NOMO-1 treated with DMSO at 0.1 percent for 48 hours (cell line): ENCODE data around the gene CNKSR3.

Source experiments
- DNase-seq: peaks from one replicate; lab custom pipeline; 2025; ENCODE audit not compliant: unreplicated experiment; lab: John Stamatoyannopoulos, UW

The CNKSR3 gene

DNA sequence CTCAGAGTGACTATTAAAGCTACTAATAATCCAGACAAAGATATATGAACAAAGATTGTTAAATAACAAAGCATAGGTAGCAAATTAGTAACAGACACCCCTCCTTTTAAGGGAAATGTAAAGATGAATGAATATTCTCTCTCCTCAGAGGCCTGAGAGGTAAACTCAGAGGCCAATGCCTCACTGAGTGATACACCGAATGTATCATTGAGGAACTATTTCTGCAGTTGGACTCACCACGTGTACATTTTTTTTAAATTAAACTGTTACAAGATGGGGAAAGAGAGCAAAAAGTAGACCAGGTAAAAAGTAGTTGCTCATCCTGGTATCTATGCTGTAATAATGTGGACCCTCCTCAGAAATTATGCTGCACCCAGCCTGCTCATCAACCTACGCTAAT is 81.6 kb downstream of the CNKSR3 start:
- DNase-seq, result no peak

DNA sequence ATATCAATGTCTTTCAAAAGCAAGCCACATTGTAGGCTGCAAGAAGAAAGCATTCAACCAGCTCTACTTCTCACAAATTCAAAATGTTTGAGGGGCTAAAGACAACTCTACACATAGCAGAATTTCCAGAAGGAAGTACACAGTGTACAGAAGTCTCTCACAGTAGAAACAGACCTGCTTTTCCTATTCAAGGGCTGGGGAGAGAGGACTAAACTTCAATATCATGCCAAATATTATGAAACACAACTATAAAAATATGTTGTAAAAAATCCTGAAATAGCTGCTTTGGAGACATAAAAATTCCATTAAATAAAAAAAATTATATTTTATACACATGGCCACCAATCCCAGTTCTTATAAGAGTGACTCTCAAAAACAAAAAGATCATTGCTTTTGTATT is 83.0 kb downstream of the CNKSR3 start:
- DNase-seq, result no peak

DNA sequence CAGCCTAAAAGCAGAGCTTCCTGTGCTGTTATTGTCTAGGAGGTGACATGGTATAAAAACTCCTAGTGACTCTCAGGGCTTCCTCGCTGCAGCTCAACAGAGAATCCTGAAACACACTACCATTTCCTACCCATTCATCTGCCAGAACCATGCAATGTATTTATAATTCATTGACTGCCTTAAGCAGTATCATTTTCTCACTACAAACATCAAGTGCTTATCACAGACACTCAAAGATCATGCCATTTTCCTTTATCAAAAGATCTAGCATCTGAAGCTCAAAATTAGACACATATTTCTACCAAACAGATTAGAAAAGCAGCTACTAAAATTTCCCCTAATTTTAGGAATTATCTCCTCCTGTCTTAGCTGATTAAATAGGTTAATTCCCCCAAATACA is 83.5 kb downstream of the CNKSR3 start:
- DNase-seq, result no peak

DNA sequence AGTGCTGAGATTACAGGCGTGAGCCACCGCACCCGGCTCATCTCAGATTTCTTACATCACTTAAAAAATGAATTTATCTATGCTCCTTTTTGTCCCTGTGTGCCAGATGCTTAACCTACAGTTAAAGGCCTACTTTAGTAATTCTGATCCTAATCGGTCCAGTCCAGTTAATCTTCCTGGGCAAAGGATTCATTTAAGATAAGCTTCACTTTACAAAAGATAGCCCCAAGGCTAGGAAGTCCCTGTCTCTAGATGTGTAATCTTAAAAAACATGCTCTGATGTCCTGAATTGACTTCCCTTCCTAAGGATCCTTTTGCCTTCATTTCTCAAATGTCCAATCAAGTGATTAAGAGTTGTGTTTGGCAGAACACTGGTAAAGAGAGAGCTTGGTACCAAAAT is 85.5 kb downstream of the CNKSR3 start:
- DNase-seq, result no peak

DNA sequence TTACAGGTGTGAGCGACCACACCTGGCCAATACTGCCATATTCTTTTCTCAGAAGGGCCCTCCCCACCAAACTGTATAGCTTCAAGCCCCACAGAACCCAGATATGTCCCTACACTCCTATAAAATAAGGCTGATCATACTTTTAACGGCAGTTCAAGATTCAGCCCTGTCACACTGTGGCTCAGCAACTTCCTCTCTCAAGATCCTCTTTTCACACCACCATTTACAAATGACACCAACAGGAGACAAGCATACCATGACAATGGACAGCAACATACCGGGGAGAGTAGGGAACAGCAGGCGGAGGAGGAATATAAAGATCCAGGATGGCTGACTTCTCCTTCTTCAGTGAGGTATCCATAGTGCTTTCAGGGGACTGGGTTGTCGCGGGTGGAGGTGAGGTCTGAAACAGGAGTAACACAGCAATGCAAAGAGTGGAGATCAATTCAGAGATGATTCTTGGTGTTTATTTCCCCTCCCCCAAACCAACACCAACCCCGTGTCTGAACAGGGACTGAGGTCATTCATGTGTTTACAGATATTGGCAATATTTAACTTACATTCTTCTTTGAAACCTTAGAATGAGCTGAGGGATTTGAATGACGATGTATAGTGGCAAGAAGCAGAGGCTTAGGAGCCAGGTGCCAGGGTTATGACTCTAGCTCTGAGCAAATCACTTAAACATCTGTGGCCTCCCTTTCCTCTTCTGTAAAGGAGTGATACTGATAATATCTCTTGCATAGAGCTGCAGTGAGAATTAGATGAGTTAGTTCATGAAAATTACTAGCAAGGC is 96.3 kb downstream of the CNKSR3 start:
- peak; percentile 81 for DNase-seq

DNA sequence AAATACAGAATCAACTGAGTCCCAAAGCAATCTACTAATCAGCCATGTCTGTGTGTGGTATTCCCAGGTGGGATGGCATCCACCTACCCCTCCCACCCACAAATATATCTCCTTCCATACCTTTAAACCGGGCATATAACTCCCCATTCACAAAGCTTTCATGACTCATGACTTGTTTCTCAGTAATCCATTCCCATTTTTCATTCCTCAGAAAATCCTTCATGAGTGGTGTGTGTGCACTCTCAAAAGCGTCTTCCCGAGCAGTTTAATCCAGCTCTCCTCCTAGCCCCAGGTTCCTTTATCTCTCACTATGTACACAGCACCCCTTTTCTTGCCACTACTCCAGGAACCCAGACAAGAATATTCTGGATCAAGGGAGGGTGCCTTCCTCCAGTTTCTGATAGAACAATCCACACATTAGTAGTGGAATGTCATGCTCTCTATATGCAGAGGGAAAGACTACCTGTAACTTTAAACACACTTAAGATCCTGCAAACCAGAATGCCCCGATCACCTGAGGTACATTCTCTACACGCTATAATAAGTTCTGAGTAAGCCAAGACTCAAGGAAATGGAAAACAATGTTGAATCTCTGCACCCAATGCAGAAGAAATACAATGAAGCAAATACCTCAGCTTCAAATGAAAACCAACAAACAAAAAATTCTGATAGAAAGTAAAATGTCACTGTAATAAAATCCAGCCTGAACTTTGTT is 98.2 kb downstream of the CNKSR3 start:
- no peak for DNase-seq

DNA sequence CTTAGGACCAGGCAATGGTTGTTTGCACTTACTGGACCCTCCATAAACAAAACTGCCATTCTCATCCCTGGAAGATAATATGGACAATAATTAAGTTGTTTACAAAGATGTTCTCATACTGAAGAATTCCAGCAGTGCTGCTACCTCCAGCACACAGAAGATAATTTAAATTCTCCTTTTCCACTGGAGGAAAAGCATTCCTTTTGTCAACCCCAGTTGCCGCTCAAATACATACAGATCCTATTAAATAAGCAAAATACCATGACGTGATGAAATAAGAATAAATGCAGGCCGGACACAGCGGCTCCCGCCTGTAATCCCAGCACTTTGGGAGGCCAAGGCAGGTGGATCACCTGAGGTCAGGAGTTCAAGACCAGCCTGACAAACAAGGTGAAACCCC is 99.4 kb downstream of the CNKSR3 start:
- DNase-seq, result no peak

DNA sequence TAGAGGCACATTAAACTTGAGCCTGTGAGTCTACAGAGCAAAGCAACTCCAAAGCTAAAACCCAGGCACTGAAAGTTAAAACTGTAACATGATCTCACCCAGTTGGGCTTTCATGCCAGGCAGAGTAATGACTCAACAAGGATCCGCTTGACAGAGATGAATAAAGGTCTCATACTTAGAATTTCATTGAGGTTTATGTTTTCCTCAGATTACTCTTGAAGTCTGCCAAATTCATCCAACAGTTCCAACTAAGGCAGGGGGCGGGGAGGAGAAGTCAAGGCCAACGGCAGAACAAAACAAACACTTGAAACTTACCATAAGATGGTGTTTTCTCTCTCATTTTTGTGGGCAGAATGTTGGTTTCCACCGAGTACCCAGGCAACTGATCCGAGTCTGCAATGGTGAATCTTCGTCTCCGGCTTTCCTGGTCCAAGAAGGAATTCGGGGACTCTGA is 99.8 kb downstream of the CNKSR3 start:
- DNase-seq, result no peak

DNA sequence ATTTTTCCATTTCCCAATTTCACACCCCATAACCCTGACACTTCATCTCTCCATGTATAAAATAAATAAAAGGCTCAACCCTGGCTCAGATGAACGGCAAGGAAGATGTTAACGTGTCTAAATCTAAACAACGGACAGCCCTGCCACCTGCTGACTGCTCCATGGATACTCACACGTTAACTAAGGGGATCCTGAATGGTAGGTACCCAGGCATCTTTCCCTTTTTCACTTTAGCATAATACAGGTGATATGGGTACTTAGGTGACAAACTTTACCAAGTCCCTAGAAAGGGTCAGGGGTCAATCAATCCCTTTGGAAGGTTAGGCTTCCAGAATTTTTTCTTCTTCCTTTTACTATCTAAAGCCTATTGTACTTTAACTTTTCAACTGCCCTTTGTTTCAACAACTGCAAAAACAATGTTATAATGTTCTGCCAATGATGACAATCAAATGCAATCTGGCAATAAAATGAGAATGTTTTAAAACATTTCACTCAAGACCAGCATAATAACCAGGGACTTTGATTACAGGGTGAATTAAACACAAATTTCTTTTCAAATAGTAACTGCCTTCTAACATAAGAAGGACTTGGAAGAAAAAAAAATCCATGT is 101.5 kb downstream of the CNKSR3 start:
- peak; percentile 44 for DNase-seq

DNA sequence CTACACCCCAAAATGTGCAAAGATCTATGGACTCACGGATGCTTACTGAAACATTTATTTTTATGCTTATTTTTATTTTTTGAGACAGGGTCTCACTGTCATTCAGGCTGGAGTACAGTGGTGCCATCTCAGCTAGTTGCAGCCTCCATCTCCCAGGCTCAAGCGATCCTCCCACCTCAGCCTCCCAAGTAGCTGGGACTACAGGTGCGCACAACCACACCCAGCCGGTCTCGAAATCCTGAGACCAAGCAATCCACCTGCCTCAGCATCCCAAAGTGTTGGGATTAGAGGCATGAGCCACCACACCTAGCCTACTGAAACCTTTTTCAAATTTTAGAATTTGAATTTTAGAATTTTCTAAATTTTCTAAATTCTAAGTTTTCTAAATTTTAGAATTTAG is 103.0 kb downstream of the CNKSR3 start:
- no peak for DNase-seq

DNA sequence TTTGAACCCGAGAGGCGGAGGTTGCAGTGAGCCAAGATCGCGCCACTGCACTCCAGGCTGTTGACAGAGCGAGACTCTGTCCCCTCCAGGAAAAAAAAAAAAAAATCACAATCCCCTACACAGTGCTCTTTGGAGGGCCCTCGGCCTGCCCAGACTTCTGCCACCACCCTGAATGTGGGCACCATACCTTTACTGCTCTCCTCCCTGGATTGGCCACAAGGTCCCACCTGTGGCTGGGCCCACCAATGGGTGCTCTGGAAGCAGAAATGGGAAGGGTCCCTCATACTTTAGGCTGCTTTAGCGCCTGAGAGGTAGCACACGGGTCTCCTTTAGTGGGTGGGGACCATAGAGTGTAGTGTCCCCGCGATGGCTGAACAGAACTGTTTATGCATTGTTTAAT is 103.6 kb downstream of the CNKSR3 start:
- no peak for DNase-seq

DNA sequence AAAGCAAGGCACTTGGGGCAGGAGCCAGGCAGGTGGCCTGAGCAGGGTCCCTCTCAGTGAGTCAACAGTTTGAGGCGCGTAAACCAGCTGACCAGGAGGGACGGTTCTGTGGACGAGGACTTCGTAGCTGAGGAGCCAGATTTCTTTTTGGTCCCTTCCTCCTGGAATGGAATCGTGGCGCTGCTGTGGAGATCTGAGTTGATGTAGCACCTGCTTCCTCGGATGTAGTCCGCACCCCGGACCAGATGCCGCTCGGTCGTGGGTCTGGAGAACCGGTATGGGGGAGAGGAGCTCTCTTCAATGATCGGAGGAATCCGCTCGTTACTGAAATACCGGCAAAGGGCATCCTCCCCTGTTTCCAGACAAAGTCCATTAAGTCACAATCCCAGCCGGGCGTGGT is 104.2 kb downstream of the CNKSR3 start:
- DNase-seq, result no peak

DNA sequence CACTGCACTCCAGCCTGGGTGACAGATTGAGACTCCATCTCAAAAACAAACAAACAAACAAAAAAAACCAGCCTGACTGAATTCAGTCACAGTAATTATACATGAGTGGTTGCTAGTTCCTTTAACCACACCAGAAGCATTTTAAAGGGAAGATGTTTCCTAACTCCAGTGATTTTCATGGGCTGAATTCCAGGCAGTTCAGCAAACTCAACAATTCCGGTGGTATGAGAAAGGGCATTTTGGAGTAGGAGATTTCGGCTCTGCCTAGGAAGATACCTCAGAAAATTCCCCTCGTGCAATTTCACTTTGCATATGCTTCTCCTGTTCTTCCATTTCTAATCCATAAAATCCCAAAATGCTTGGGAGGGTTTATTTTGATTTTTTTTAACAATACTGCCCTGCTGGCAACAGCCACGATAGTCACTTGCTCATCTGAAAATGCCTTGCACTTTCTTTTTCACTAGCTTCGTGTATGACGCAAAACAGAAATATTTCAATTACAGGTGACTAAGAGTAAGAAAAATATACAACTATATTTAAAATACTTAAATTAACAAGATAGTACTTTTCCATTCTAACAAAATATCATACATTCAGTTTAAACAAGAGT is 105.6 kb downstream of the CNKSR3 start:
- DNase-seq, result no peak

DNA sequence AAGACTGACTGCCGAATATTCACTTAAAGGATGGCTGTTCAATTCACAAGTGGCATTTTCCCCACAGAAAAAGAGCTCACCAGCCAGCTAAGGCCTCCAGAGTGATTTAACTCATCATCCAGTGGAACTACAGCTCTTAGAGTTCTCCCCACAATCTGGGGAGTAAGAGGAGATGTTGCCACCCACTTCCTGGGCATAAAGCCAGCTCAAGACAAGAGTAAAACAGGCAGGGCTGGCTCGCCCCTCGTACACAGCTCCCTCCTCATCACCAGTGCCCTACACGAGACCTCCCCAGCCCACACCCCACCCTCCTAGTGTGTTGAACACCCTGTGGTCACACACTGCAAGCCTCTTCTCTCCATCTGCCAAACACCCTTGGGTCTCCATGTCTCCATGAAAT is 106.7 kb downstream of the CNKSR3 start:
- DNase-seq, result no peak

DNA sequence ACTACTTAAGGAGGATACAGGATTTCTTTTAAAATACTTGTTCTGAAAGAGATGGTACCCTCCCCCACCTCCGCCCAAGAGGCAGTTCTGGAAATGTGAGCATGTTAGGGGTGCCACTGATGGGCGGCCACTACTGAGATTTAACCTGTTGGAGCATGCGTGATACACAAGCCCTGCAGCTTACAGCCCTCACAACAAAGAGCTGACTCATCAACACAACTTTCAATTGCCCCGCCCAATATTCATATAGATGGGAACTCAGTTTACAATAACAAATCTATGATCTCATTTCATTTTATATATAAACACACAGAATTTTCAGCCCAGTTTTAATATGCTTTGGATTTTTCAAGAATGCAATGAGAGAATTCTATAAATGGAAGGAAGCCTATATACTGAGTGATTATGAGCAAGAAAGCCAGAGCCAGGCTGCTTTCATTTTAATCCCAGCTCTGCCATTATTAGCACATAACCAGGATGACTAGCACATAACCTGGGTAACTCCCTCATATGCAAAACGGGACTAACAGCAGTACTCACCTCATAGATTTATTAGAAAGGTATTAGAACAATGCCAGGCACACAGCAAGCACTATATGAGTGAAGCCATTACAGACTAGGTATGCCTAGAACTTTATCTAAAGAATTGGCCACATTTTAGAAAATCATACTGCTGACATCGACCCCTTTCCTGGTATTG is 108.3 kb downstream of the CNKSR3 start:
- no peak for DNase-seq

DNA sequence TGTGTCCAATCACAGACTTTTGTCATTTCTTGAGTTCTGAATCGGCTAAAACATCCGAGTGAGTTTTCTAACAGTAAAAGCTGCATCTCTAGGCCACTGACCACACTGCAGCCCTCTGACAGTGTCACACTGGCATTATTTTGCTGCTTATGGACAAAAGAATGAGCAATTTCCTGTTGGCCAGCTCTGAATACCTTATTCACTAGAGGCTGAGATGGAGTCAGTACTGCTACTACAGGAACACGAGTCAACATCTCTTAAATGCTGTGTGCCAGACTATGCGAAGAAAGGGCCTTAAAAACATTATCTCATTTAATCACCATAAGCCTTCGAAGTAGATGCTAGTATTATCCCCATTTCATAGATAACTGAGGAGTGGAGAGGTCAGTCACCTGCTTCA is 111.4 kb downstream of the CNKSR3 start:
- DNase-seq, result no peak

DNA sequence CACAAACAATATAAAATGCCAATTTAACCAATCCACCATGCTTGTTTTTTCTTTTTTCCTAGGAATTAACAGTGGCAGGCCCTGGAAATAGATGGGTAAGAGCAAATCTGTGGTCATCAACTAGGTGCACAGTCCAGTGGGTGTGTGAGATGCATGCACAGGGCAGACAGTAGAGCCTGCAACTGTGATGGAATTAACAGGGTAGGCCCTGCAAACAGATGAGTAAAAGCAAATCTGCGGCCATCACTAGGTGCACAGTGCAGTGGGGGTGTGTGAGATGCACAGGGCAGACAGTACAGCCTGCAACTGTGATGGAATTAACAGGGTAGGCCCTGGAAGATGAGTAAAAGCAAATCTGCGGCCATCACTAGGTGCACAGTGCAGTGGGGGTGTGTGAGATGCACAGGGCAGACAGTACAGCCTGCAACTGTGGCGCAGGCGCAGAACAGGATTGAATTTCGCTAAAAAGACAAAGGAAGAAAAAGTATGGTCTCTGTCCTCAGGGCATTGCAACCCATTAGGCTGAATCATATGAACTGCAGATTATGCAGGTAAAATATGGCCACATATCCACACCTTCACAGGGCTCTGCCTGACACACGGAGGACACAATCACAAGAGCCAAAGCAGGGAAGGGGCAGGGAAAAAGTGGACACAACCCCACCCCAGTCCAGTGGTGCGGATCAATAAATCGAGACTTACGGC is 112.8 kb downstream of the CNKSR3 start:
- DNase-seq, result no peak

DNA sequence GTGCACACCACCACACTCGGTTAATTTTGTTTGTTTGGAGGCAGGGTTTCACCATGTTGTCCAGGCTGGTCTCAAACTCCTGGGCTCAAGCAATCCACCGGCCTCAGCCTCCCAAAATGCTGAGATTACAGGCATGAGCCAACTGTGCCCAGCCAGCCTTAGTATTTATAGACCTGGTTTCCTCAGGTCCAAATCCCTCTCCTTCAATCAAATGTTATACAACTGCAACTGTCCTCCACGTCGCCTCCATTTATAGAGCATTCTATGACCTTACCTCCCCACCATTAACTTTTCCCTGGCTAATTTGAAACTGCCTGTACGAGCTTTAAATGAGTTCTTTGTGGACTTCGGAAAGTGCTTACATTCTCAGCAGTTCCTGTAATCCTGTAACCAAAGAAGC is 114.6 kb downstream of the CNKSR3 start:
- no peak for DNase-seq

DNA sequence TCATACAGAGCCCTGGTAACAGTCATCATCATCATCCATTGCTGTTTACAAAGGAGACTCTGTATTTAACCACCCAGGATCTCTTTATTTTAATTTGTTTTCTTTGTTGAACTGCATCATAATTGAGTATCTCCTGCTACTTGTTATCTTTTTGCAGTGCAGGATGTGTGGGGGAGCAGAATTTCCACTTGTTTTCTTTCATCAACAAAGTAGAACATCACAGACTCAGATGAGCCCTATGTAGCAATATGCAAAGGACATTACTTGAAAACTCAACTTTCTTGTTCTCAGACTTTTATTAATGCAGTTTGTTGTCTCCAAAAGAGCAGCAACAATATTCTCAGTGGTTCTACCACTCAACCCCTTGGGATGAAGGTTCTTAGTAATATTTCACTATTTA is 115.2 kb downstream of the CNKSR3 start:
- DNase-seq, result no peak

DNA sequence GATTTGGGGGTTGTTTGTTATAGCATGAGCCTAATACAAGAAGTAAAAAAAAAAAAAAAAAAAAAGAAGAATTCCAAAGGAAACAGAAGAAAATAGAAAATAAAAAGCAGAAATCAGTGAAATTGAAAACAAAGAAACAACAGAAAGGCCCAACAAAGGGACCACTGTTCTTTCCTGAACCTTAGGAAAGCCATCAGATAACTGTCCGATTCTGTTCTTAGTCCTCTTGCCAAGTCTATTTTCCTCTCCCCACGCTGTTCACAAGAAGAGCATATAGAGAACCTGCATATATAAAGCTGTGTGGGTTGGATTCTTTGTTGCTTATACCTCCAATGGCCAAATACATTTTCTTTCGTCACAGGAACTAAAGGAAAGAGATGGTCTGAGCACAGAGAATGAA is 115.9 kb downstream of the CNKSR3 start:
- no peak for DNase-seq

DNA sequence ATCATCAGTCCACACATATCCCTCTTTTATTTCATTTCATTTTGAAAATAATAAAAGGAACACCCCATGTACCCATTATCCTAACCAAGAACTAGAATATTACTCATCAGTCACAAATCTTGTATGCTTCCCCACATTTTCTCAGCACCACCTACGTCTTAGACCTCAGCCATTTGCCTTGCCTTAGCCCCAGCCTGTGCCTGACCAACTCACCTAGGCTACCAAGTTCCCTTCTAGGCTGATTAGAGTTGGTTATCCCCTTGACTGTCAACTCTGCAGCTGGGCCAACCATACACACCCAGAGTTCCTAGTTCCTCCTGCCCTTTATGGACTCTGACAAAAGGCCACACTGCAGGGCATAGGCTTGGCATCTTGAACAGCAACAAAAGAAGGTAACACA is 120.5 kb downstream of the CNKSR3 start:
- no peak for DNase-seq
